ENCODE data around the gene ATG16L2.

The ATG16L2 gene

GRCh38 chr11:72844356-72844755, 30.1 kb downstream of the ATG16L2 start:
- H3K4me1 ChIP-seq (ENCODE audit: control insufficient read depth, low read length), result no peaks in the 10 kb centered on the region
- H3F3A ChIP-seq (ENCODE audit: control insufficient read depth, insufficient read depth), result no peaks in the 10 kb centered on the region
- H3K9me2 ChIP-seq (replicated peaks; ENCODE audit: control insufficient read depth, low read length), result no peaks in the 10 kb centered on the region
- no peaks in the 10 kb centered on the region for H4K20me1 ChIP-seq (ENCODE audit: control insufficient read depth, insufficient read depth, low read depth, low read length)
- TF ChIP-seq CTCF (IDR thresholded peaks at IDR 0.05; ENCODE audit: low read depth, low read length, poor library complexity, severe bottlenecking) (no peak), EZH2phosphoT487 (IDR thresholded peaks at IDR 0.05; ENCODE audit: borderline replicate concordance, low read length) (no peak)
- no peak overlapping the region for H3K4me2 ChIP-seq (ENCODE audit: low read length)
- no peaks in the 10 kb centered on the region for H3K9me3 ChIP-seq (ENCODE audit: control insufficient read depth, insufficient read depth, low read length)
- no peak overlapping the region for H3K4me3 ChIP-seq (ENCODE audit: low read length)
- peaks cover 87% of the 10 kb centered on the region for H3K36me3 ChIP-seq (ENCODE audit: control insufficient read depth, low read length)
- H3K79me2 ChIP-seq (ENCODE audit: control insufficient read depth, low read length), result no peaks in the 10 kb centered on the region
- no peaks in the 10 kb centered on the region for H3K27me3 ChIP-seq (ENCODE audit: control insufficient read depth, low read length)
- H3K27ac ChIP-seq (ENCODE audit: low read depth, low read length), result no peak overlapping the region

GRCh38 chr11:72848846-72849466, 34.7 kb downstream of the ATG16L2 start:
- H3K27ac ChIP-seq (ENCODE audit: low read depth, low read length), result no peak overlapping the region
- no peaks in the 10 kb centered on the region; the same call in 1 of the 2 replicates for H3K4me1 ChIP-seq (ENCODE audit: control insufficient read depth, low read length)
- H3K9me2 ChIP-seq (replicated peaks; ENCODE audit: control insufficient read depth, low read length), result no peaks in the 10 kb centered on the region
- H3K27me3 ChIP-seq (ENCODE audit: control insufficient read depth, low read length), result no peaks in the 10 kb centered on the region
- H3K9me3 ChIP-seq (ENCODE audit: control insufficient read depth, insufficient read depth, low read length), result no peaks in the 10 kb centered on the region
- H4K20me1 ChIP-seq (ENCODE audit: control insufficient read depth, insufficient read depth, low read depth, low read length), result no peaks in the 10 kb centered on the region
- H3K79me2 ChIP-seq (ENCODE audit: control insufficient read depth, low read length), result peaks cover 10% of the 10 kb centered on the region
- no peak overlapping the region for H3K4me3 ChIP-seq (ENCODE audit: low read length)
- no peak overlapping the region for H3K4me2 ChIP-seq (ENCODE audit: low read length)
- peaks cover 67% of the 10 kb centered on the region for H3K36me3 ChIP-seq (ENCODE audit: control insufficient read depth, low read length)
- no peaks in the 10 kb centered on the region for H3F3A ChIP-seq (ENCODE audit: control insufficient read depth, insufficient read depth)
- TF ChIP-seq EZH2phosphoT487 (IDR thresholded peaks at IDR 0.05; ENCODE audit: borderline replicate concordance, low read length), result no peak
- peak; percentile 54 for TF ChIP-seq CTCF (IDR thresholded peaks at IDR 0.05; ENCODE audit: low read depth, low read length, poor library complexity, severe bottlenecking)

- TF ChIP-seq EZH2phosphoT487 (IDR thresholded peaks at IDR 0.05; ENCODE audit: borderline replicate concordance, low read length) (no peak), CTCF (IDR thresholded peaks at IDR 0.05; ENCODE audit: low read depth, low read length, poor library complexity, severe bottlenecking) (no peak)
- peaks cover 51% of the 10 kb centered on the region for H3K36me3 ChIP-seq (ENCODE audit: control insufficient read depth, low read length)
- H3K27ac ChIP-seq (ENCODE audit: low read depth, low read length), result no peak overlapping the region
- H3K9me3 ChIP-seq (ENCODE audit: control insufficient read depth, insufficient read depth, low read length), result no peaks in the 10 kb centered on the region
- no peak overlapping the region for H3K4me3 ChIP-seq (ENCODE audit: low read length)
- peaks cover 13% of the 10 kb centered on the region for H3K79me2 ChIP-seq (ENCODE audit: control insufficient read depth, low read length)
- H4K20me1 ChIP-seq (ENCODE audit: control insufficient read depth, insufficient read depth, low read depth, low read length), result no peaks in the 10 kb centered on the region
- no peaks in the 10 kb centered on the region for H3F3A ChIP-seq (ENCODE audit: control insufficient read depth, insufficient read depth)
- no peaks in the 10 kb centered on the region; the same call in 1 of the 2 replicates for H3K4me1 ChIP-seq (ENCODE audit: control insufficient read depth, low read length)
- H3K27me3 ChIP-seq (ENCODE audit: control insufficient read depth, low read length), result no peaks in the 10 kb centered on the region
- H3K9me2 ChIP-seq (replicated peaks; ENCODE audit: control insufficient read depth, low read length), result no peaks in the 10 kb centered on the region
- H3K4me2 ChIP-seq (ENCODE audit: low read length), result no peak overlapping the region
These were observed 36.6 kb downstream of the ATG16L2 start for GRCh38 chr11:72850832-72851231.

Data from DOHH2 (cell line).